CD4-positive, alpha-beta T cell treated with Interleukin-21 for 1 hour (primary cell): ENCODE measurements around the gene ADAM20.
"Not testable (repeated sequence)": the region's sequence is repeated elsewhere in the genome, so short reads cannot be mapped to it uniquely, and the experiment has no call there.

Experiments
- DNase-seq: peaks from one replicate; pipeline ENCODE4 v3.0.0-alpha.2; 2020

The ADAM20 gene

DNA sequence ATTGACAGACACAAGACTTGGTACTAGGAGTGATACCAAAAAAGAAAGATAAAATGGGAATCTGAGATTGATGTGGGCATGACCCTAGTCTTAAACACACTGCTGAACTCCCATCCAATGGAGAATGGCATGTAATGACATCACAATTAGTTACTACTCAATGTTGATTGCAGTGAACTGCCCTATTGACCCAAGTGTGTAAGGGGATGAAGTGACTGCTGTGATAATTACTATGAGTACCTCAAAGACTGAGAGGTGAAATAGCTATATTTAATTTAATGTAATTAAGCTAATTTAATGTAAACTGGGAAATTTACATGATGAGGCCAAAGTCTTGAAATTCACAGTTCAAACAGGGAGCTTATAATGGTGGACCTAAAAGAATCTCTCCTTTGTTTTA lies at the start of gene ADAM20:
ADAM20 (minus strand) TSS at position 101 of the 400 bp plus-strand sequence. CDS start 10,247 bp downstream, outside the sequence.
- no peak for DNase-seq

GRCh38 chr14:70576891-70577290 lies 42.1 kb upstream of the ADAM20 start:
- no peak for DNase-seq

GRCh38 chr14:70573050-70573449 lies 38.2 kb upstream of the ADAM20 start:
- no peak for DNase-seq

DNA sequence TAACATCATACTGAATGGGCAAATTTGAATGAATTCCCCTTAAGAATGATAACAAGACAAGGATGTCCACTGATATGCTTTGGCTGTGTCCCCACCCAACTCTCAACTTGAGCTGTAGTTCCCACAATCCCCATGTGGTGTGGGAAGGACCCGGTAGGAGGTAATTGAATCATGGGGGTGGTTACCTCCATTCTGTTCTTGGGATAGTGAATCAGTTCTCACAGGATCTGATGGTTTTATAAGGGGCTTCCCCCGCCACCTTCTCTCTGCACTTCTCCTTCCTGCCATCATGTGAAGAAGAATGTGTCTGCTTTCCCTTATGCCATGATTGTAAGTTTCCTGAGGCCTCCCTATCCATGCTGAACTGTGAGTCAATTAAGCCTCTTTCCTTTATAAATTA lies 36.3 kb upstream of the ADAM20 start:
- no peak for DNase-seq

- peak; percentile 3 for DNase-seq
Measured at GRCh38 chr14:70567791-70568190, 33.0 kb upstream of the ADAM20 start.

DNA sequence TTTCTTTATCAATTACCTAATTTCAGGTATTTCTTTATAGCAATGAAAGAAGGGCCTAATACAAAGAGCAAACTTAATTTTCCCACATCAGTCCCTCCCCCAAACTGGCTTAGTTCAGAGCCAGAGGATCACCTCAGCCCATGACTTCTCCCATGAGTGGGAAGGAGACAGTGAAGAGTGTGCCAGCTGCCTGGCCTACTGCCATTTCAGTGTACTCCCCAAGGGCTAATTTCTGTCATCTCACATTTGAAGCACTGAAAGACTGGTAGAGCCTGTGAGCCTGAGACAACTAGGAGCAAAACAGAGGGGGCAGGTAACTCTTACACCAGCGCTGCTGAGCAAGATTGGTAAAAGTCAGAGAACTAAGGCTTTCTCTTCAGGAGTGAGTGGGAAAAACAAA lies 29.1 kb upstream of the ADAM20 start:
- no peak for DNase-seq

DNA sequence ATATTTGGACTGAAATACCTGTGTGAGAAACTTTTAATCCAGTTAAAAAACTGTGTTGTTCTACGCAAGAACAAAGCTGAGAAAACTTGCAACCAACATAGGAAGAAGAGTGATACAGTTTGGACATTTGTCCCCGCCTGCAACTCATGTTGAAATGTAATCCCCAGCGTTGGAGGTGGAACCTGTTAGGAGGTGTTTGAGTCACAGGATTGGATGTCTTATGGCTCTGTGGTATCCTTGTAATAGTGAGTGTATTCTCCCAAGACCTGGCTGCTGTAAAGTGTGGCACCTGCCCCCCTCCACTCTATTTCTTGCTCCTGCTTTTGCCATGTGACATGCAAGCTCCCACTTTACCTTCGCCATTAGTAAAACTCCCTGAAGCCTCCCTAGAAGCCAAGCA lies 28.6 kb upstream of the ADAM20 start:
- DNase-seq, result no peak

- DNase-seq, result no peak
Measured at GRCh38 chr14:70558356-70558755, 23.6 kb upstream of the ADAM20 start.

- DNase-seq, result no peak
Measured at GRCh38 chr14:70555890-70556289, 21.1 kb upstream of the ADAM20 start.

DNA sequence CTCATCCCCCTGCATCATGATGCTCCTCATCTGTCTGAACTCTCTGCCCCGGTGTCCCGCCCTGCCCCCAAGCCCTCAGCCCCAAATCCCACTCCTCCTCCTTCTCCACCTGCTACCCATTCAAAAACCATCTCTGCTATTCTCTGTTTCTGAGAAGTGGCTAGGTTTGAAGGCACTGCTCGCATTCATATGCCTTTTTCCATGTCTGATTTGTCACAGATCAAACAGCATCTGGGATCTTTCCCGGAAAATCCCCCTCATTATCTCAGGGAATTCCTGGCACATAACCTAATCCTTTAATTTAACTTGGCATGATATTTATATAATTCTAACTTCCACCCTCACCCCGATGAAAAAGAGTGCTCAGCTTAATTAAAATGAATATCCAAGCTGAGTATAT lies 3.3 kb upstream of the ADAM20 start:
- DNase-seq, result no peak

- no peak for DNase-seq
Measured at GRCh38 chr14:70536830-70537229, 2.0 kb upstream of the ADAM20 start.

DNA sequence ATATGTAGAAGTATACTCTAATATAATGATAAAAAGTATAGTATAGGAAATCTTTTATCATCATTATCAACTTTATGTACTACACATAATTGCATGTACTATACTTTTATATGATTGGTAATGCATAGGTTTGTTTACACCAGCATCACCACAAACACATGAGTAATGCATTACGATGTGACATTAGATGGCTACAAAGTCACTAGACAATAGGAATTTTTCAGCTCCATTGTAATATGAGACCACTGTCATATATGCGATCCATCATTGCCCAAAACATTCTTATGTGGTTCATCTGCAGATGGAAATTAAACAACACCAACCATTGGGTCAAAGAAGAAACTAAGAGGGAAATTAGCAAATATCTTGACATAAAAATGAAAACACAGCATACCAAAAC lies 4.4 kb downstream of the ADAM20 start:
- no peak for DNase-seq

DNA sequence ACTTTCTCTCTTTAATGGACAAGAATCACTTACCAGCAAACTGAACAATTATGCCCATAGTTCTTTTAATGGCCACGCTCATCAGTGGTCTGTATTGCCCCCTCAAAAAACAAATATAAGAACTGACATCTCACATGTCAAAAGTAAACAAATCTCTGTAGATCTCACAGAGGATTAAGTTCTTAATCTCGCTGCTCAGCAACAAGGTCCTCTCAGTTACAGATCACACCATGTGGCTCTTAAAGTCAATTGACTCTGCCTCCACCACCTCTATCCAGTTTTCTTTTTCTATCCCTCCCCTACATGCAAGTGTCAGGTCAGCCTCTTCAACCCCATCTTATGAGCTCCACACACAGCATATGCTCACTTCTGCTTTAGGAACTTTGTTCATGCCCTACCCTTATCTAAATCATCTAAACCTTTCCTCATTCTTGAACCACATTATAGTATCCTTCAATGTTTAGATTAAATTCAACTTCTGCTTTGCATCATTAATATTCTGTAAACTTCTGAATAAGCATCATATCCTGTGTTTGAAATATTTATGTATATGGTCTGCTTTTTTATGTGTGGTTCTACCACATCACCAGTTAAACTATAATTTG lies 7.2 kb downstream of the ADAM20 start:
- no peak for DNase-seq

GRCh38 chr14:70525691-70526090 lies 9.1 kb downstream of the ADAM20 start:
- DNase-seq, result no peak

GRCh38 chr14:70515811-70516210 lies 19.0 kb downstream of the ADAM20 start:
- no peak for DNase-seq

DNA sequence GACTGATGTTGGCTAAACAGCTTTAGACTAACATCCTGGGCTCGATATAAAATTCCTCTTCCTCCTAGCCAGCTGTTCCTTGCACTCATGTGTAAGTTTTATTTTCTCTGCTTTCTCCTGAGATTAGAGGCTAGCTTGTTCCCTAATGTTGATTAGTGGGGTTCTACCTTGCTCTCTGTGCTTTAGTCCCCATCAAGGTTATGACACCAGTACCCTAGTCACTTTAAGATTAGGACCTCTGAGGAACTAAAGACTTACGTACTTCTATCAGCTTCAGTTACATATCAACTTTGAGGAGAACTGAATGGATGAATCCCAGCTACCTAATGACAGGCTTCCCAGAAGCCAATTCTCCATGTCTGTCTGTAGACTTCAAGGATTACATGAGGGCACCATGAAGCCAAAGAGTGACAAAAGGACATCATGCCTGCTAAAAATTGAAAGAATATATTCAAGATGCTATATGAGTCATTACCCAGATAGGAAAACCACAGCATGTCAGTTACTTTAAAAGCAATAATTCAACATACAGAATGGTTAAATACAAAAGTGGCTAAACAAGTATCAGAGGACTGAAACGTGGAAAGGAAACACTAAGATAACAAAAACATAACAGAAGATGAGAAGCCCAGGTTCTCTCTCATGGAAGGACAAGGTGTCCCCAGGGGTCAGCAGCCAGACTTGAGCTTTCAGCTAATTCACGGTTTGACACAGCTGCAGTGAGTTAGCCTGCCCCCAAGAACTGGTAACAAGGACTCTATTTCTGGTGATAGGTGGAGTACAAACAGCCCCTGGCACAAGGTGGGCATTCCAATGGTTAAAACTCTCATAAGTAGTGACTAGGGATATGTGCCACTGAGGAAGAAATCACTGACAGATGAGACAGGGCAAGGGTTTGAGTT lies 20.4 kb downstream of the ADAM20 start:
- DNase-seq, result no peak

DNA sequence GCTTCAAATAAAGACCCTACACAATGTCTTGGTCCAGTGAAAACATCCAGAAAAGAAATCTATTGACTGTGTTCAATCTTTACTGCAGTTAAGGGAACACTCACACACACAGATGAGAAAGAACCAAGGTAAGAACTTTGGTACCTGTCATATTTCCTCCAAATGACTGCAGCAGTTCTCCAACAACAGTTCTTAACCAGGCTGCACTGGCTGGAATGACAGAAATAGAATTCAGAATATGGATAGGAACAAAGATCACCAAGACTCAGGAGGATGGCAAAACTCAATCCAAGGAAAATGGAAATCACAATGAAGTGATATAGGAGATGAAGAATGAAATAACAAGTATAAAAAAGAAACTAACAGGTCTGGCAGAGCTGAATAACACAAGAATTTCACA lies 36.6 kb downstream of the ADAM20 start:
- no peak for DNase-seq

- DNase-seq, result no peak
Measured at GRCh38 chr14:70489579-70490200, 45.1 kb downstream of the ADAM20 start.

DNA sequence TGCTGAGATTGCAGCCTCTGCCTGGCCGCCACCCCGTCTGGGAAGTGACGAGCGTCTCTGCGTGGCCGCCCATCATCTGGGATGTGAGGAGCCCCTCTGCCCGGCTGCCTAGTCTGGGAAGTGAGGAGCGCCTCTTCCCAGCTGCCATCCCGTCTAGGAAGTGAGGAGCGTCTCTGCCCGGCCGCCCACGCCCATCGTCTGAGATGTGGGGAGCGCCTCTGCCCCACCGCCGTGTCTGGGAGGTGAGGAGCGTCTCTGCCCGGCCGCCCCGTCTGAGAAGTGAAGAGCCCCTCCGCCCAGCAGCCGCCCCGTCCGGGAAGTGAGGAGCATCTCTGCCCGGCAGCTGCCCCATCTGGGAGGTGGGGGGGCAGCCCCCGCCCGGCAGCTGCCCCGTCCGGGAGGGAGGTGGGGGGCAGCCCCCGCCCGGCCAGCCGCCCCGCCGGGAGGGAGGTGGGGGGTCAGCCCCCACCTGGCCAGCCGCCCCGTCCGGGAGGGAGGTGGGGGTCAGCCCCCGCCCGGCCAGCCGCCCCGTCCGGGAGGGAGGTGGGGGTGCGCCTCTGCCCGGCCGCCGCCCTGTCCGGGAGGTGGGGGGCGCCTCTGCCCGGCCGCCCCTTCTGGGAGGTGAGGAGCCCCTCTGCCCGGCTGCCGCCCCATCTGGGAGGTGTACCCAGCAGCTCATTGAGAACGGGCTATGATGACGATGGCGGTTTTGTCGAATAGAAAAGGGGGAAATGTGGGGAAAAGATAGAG lies 57.3 kb downstream of the ADAM20 start:
- DNase-seq, result not testable (repeated sequence)

DNA sequence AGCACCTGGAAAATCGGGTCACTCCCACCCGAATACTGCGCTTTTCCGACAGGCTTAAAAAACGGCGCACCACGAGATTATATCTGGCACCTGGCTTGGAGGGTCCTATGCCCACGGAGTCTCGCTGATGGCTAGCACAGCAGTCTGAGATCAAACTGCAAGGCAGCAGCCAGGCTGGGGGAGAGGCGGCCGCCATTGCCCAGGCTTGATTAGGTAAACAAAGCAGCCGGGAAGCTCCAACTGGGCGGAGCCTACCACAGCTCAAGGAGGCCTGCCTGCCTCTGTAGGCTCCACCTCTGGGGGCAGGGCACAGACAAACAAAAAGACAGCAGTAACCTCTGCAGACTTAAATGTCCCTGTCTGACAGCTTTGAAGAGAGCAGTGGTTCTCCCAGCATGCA lies 59.3 kb downstream of the ADAM20 start:
- DNase-seq, result not testable (repeated sequence)

- no peak for DNase-seq
Measured at GRCh38 chr14:70473825-70474224, 61.0 kb downstream of the ADAM20 start.
